CD4-positive, alpha-beta T cell treated with Interleukin-17A for 1 hour (primary cell): ENCODE measurements around the gene MACROH2A1.
A peak's percentile ranks its signal among the peaks of the same experiment; 100 is the strongest.

Experiments used
- DNase-seq: peaks from one replicate; pipeline ENCODE4 v3.0.0-alpha.2; 2020

MACROH2A1 gene

GRCh38 chr5:135435467-135436330, 36.7 kb upstream of the MACROH2A1 start:
- no peak for DNase-seq

GRCh38 chr5:135434591-135435466, 35.8 kb upstream of the MACROH2A1 start:
- no peak for DNase-seq

GRCh38 chr5:135433681-135434426, 34.8 kb upstream of the MACROH2A1 start:
- no peak for DNase-seq

GRCh38 chr5:135432113-135432512, 33.1 kb upstream of the MACROH2A1 start:
- DNase-seq, result no peak

GRCh38 chr5:135430135-135430437, 31.1 kb upstream of the MACROH2A1 start:
- DNase-seq, result no peak

GRCh38 chr5:135429301-135430134, 30.5 kb upstream of the MACROH2A1 start:
- DNase-seq, result no peak

- no peak for DNase-seq
Observed at GRCh38 chr5:135428586-135428985, 29.6 kb upstream of the MACROH2A1 start.

GRCh38 chr5:135426102-135427082, 27.4 kb upstream of the MACROH2A1 start:
- DNase-seq, result peak; percentile 57

- DNase-seq, result no peak
Observed at GRCh38 chr5:135425641-135426040, 26.6 kb upstream of the MACROH2A1 start.

GRCh38 chr5:135423846-135424168, 24.8 kb upstream of the MACROH2A1 start:
- DNase-seq, result no peak

GRCh38 chr5:135423146-135423845, 24.3 kb upstream of the MACROH2A1 start:
- DNase-seq, result no peak

GRCh38 chr5:135422419-135422818, 23.4 kb upstream of the MACROH2A1 start:
- DNase-seq, result no peak

GRCh38 chr5:135417083-135417482, 18.1 kb upstream of the MACROH2A1 start:
- no peak for DNase-seq

GRCh38 chr5:135405082-135405481, 6.1 kb upstream of the MACROH2A1 start:
- no peak for DNase-seq

- no peak for DNase-seq
Observed at GRCh38 chr5:135402031-135402430, 3.0 kb upstream of the MACROH2A1 start.

- no peak for DNase-seq
Observed at GRCh38 chr5:135400866-135401265, 1.8 kb upstream of the MACROH2A1 start.

GRCh38 chr5:135399794-135400542, 937 bp upstream of the MACROH2A1 start:
- DNase-seq, result no peak

- DNase-seq, result peak; percentile 54
Observed at GRCh38 chr5:135398160-135398854, 724 bp downstream of the MACROH2A1 start.

GRCh38 chr5:135397084-135397483, 1.9 kb downstream of the MACROH2A1 start:
- no peak for DNase-seq
